Ovary (tissue), 3 donors: ENCODE results near the gene TMEM234.

Source experiments
- CTCF ChIP-seq, 3 donors: fragments of 450-650 bp in 2 of 3; fragments of 200-600 bp in 1 of 3; IDR thresholded peaks; one replicate each; pipeline versions ENCODE4 v1.5.1 to v1.8.0; 2016 to 2022; ENCODE audit warnings: antibody characterized with exemption in 3 of 3, mild to moderate bottlenecking in 1 of 3
- EP300 ChIP-seq: sonication (generic); formaldehyde crosslinking; IDR thresholded peaks from one replicate; pipeline ENCODE4 v1.6.1; 2017; ENCODE audit warnings: antibody characterized with exemption
- POLR2A ChIP-seq: fragments of 450-650 bp; IDR thresholded peaks from one replicate; pipeline ENCODE4 v1.6.1; 2017; ENCODE audit warnings: antibody characterized with exemption, mild to moderate bottlenecking, moderate library complexity
- donor health status: DM: no; HTN: no; CAD: no.

GRCh38 chr1:32269744-32270143, 47.6 kb upstream of the TMEM234 start:
- TF ChIP-seq CTCF (IDR thresholded peaks at IDR 0.05) (no peak), EP300 (no peak), POLR2A (no peak)
